Trophoblast cell (in vitro differentiated cells and primary cell): Measurements from ENCODE around the gene CLTCL1.

Experiments
- DNase-seq, 2 donors: peaks; one replicate each; pipeline ENCODE4 v3.0.0-alpha.2; 2016
- H2AFZ ChIP-seq: 2 replicates; pipeline ENCODE4 v1.6.1; 2013; ENCODE audit warnings: low read length, moderate library complexity, mild to moderate bottlenecking; ENCODE audit not compliant: insufficient read depth, poor library complexity
- H2AK5ac ChIP-seq: 2 replicates; pipeline ENCODE4 v1.6.1; 2013; ENCODE audit warnings: mild to moderate bottlenecking, low read length
- H2BK120ac ChIP-seq: 2 replicates; pipeline ENCODE4 v1.6.1; 2013; ENCODE audit warnings: low read length, mild to moderate bottlenecking, moderate library complexity; ENCODE audit not compliant: insufficient read depth, poor library complexity
- H2BK12ac ChIP-seq: 2 replicates; pipeline ENCODE4 v1.6.1; 2013; ENCODE audit warnings: mild to moderate bottlenecking, low read length, moderate library complexity
- H2BK5ac ChIP-seq: 2 replicates; pipeline ENCODE4 v1.6.1; 2013; ENCODE audit warnings: low read length, low read depth, moderate library complexity, mild to moderate bottlenecking; ENCODE audit not compliant: poor library complexity
- H3K14ac ChIP-seq: 2 replicates; pipeline ENCODE4 v1.6.1; 2013; ENCODE audit warnings: mild to moderate bottlenecking, low read length
- H3K18ac ChIP-seq: 2 replicates; pipeline ENCODE4 v1.6.1; 2013; ENCODE audit warnings: mild to moderate bottlenecking, low read length
- H3K23ac ChIP-seq: 2 replicates; pipeline ENCODE4 v1.6.1; 2013; ENCODE audit warnings: low read length
- H3K27ac ChIP-seq: 2 replicates; pipeline ENCODE4 v1.5.1; 2013; ENCODE audit warnings: low read depth, mild to moderate bottlenecking, inconsistent platforms, low read length, moderate library complexity
- H3K27me3 ChIP-seq: 2 replicates; pipeline ENCODE4 v1.6.1; 2013; ENCODE audit warnings: inconsistent platforms, mild to moderate bottlenecking, low read length, moderate library complexity; ENCODE audit not compliant: insufficient read depth
- H3K36me3 ChIP-seq, 2 experiments: 1 replicate in 1 of 2; 2 replicates in 1 of 2; pipeline ENCODE4 v1.6.1; 2013; ENCODE audit warnings: low read length in 2 of 2, mild to moderate bottlenecking in 2 of 2, moderate library complexity in 1 of 2; ENCODE audit not compliant: insufficient read depth in 2 of 2, control insufficient read depth in 1 of 2
- H3K4ac ChIP-seq: 2 replicates; pipeline ENCODE4 v1.6.1; 2013; ENCODE audit warnings: low read depth, mild to moderate bottlenecking, low read length, moderate library complexity
- H3K4me1 ChIP-seq, 2 experiments: 1 replicate in 1 of 2; 2 replicates in 1 of 2; pipeline ENCODE4 v1.6.1; 2013; ENCODE audit warnings: low read length in 2 of 2, mild to moderate bottlenecking in 2 of 2, moderate library complexity in 1 of 2; ENCODE audit not compliant: insufficient read depth in 2 of 2, control insufficient read depth in 1 of 2
- H3K4me2 ChIP-seq: 2 replicates; pipeline ENCODE4 v1.6.1; 2013; ENCODE audit warnings: inconsistent platforms, mild to moderate bottlenecking, low read length, moderate library complexity
- H3K4me3 ChIP-seq: 2 replicates; pipeline ENCODE4 v1.5.1; 2013; ENCODE audit warnings: mild to moderate bottlenecking, low read depth, low read length, inconsistent platforms
- H3K79me1 ChIP-seq: one replicate; pipeline ENCODE4 v1.6.1; 2013; ENCODE audit warnings: low read length
- H3K79me2 ChIP-seq: 2 replicates; pipeline ENCODE4 v1.6.1; 2013; ENCODE audit warnings: low read length, mild to moderate bottlenecking; ENCODE audit not compliant: control insufficient read depth, insufficient read depth, poor library complexity
- H3K9ac ChIP-seq: 2 replicates; pipeline ENCODE4 v1.6.1; 2013; ENCODE audit warnings: mild to moderate bottlenecking, low read length
- H3K9me3 ChIP-seq: 2 replicates; pipeline ENCODE4 v1.6.1; 2013; ENCODE audit warnings: low read depth, mild to moderate bottlenecking, control low read depth, inconsistent platforms, low read length; ENCODE audit not compliant: insufficient read depth
- H4K12ac ChIP-seq: 2 replicates; pipeline ENCODE4 v1.6.1; 2013; ENCODE audit warnings: low read depth, mild to moderate bottlenecking, low read length, moderate library complexity
- H4K8ac ChIP-seq: 2 replicates; pipeline ENCODE4 v1.6.1; 2013; ENCODE audit warnings: low read depth, mild to moderate bottlenecking, low read length, moderate library complexity
- H4K91ac ChIP-seq: one replicate; pipeline ENCODE4 v1.6.1; 2013; ENCODE audit warnings: low read depth, mild to moderate bottlenecking, low read length, moderate library complexity
- WGBS: extraction: QIAGEN DNeasy Blood & Tissue Kit; methylation state at CpG from one replicate; pipeline ENCODE4 v1.1.7; 2013; ENCODE audit warnings: missing lambda C conversion rate; ENCODE audit not compliant: insufficient read length, insufficient coverage; ENCODE audit errors: extremely low coverage; 5-methylcytosine and 5-hydroxymethylcytosine counted together

Gene CLTCL1

GRCh38 chr22:19139974-19140373, 151.5 kb downstream of the CLTCL1 start:
- peaks cover 62 to 65% of the 10 kb centered on the region in 2 experiments for H3K36me3 ChIP-seq
- H3K18ac ChIP-seq = no peak overlapping the region
- H3K4ac ChIP-seq = no peak overlapping the region
- no peak overlapping the region for H3K4me2 ChIP-seq
- peaks cover 5% of the 10 kb centered on the region for H3K9me3 ChIP-seq
- no peak overlapping the region for H2BK12ac ChIP-seq
- H4K8ac ChIP-seq = no peak overlapping the region
- no peak overlapping the region for H3K27ac ChIP-seq
- no peak overlapping the region for H3K9ac ChIP-seq
- no peaks in the 10 kb centered on the region for H3K79me1 ChIP-seq
- no peak overlapping the region for H3K14ac ChIP-seq
- H3K4me3 ChIP-seq = no peak overlapping the region
- peaks cover 3 to 4% of the 10 kb centered on the region in 2 experiments for H3K4me1 ChIP-seq
- DNase-seq = no peak
- H2BK120ac ChIP-seq = no peak overlapping the region
- H2AFZ ChIP-seq = no peak overlapping the region
- H2AK5ac ChIP-seq = no peak overlapping the region
- no peak overlapping the region for H4K91ac ChIP-seq
- no peaks in the 10 kb centered on the region for H3K27me3 ChIP-seq
- WGBS = no CpG with 5 or more reads among the region's 5 CpGs
- H3K23ac ChIP-seq = no peak overlapping the region
- H2BK5ac ChIP-seq = no peak overlapping the region
- H4K12ac ChIP-seq = no peak overlapping the region
- peaks cover 2% of the 10 kb centered on the region for H3K79me2 ChIP-seq

DNA sequence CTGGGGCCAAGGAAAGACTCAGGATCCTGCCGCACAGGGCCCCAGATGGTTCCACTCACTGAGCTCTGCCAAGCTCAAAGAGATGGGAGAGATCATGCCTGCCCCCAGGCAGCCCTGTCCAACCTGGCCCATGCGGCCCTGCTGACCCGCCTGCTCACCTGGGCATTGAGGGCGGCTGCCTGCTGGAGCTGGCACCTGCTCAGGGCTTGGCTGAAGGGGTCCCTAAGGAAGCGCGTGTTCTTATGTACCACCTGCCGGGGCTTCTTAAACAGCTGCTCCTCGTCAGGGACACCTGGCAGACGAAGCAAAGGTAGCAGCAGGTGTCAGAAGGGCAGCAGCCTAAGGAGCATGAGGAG, 152.5 kb downstream of the CLTCL1 start:
- Histone ChIP-seq H3K27ac (no peak overlapping the region), H3K23ac (no peak overlapping the region), H3K36me3 (peaks cover 72 to 75% of the 10 kb centered on the region in 2 experiments), H2AFZ (no peak overlapping the region), H3K79me1 (no peaks in the 10 kb centered on the region), H3K4me2 (no peak overlapping the region), H3K4me1 (peaks cover 2 to 4% of the 10 kb centered on the region in 2 experiments), H4K91ac (no peak overlapping the region), H3K4me3 (no peak overlapping the region), H2BK12ac (no peak overlapping the region), H3K9ac (no peak overlapping the region), H4K8ac (no peak overlapping the region), H4K12ac (no peak overlapping the region), H2AK5ac (no peak overlapping the region), H2BK5ac (no peak overlapping the region), H3K79me2 (peaks cover 2% of the 10 kb centered on the region), H3K27me3 (no peaks in the 10 kb centered on the region), H3K9me3 (peaks cover 5% of the 10 kb centered on the region), H2BK120ac (no peak overlapping the region), H3K4ac (no peak overlapping the region), H3K14ac (no peak overlapping the region), H3K18ac (no peak overlapping the region)
- no CpG with 5 or more reads among the region's 9 CpGs for WGBS
- DNase-seq = no peak

DNA sequence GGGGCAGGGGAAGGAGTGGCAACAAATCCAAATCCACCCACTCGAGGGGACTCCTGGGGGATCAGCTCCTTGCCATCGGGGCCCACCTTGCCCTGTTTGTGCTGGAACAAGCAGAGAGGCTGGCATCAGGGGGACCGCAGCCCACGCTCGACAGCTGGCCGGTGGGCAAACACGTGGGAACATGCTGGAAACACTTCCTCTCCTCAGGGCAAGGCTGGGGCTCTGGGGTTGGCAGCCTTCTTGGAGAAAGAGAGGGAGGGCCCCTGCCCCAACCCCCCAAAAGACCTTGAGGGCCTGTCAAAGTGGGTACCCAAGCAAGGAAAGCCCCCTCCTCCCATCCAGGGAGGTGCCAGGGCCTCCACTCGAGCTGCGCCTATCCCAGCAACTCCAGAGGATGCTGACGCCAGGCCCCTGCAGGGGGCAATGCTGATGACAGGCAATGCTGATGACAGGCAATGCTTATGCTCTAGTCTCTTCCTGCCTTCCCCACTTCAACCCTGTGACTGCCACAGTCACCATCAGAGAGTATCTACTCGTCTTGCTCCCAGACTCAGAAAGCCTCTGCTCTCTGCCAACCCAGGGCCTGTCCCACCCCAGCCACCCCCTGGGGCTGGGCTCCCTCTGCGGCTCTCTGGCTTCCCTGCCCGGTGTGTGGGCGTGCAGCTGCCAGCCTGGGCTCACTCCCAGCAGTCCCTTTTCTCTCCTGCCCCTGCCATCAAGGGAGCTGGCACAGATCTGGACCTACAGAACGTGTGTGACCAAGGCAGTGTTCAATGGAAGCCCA, 153.1 kb downstream of the CLTCL1 start:
- no peaks in the 10 kb centered on the region for H3K79me1 ChIP-seq
- no peak overlapping the region for H3K9ac ChIP-seq
- no CpG with 5 or more reads among the region's 15 CpGs for WGBS
- H4K91ac ChIP-seq = no peak overlapping the region
- no peak overlapping the region for H3K18ac ChIP-seq
- H3K23ac ChIP-seq = no peak overlapping the region
- no peak overlapping the region for H4K12ac ChIP-seq
- H3K4me3 ChIP-seq = no peak overlapping the region
- H3K9me3 ChIP-seq = peaks cover 5% of the 10 kb centered on the region
- H2AFZ ChIP-seq = no peak overlapping the region
- H2BK12ac ChIP-seq = no peak overlapping the region
- no peak overlapping the region for H2BK5ac ChIP-seq
- no peak for DNase-seq
- H2AK5ac ChIP-seq = no peak overlapping the region
- H3K27me3 ChIP-seq = no peaks in the 10 kb centered on the region
- no peak overlapping the region for H3K4ac ChIP-seq
- H3K79me2 ChIP-seq = no peaks in the 10 kb centered on the region
- no peak overlapping the region for H3K4me2 ChIP-seq
- peaks cover 78 to 80% of the 10 kb centered on the region in 2 experiments for H3K36me3 ChIP-seq
- no peak overlapping the region for H4K8ac ChIP-seq
- H3K4me1 ChIP-seq = no peaks in the 10 kb centered on the region
- H3K27ac ChIP-seq = no peak overlapping the region
- H2BK120ac ChIP-seq = no peak overlapping the region
- no peak overlapping the region for H3K14ac ChIP-seq

- H2BK5ac ChIP-seq = no peak overlapping the region
- no peak overlapping the region for H4K12ac ChIP-seq
- H3K9me3 ChIP-seq = peaks cover 5% of the 10 kb centered on the region
- WGBS = no CpG with 5 or more reads among the region's 11 CpGs
- H3K4me2 ChIP-seq = no peak overlapping the region
- no peak overlapping the region for H2BK120ac ChIP-seq
- H3K9ac ChIP-seq = no peak overlapping the region
- no peak for DNase-seq
- H3K14ac ChIP-seq = no peak overlapping the region
- H2BK12ac ChIP-seq = no peak overlapping the region
- H3K18ac ChIP-seq = no peak overlapping the region
- no peak overlapping the region for H4K8ac ChIP-seq
- no peak overlapping the region for H3K4ac ChIP-seq
- H4K91ac ChIP-seq = no peak overlapping the region
- no peaks in the 10 kb centered on the region for H3K79me2 ChIP-seq
- no peak overlapping the region for H2AK5ac ChIP-seq
- no peak overlapping the region for H3K23ac ChIP-seq
- H3K27ac ChIP-seq = no peak overlapping the region
- H3K4me3 ChIP-seq = no peak overlapping the region
- H3K4me1 ChIP-seq = no peaks in the 10 kb centered on the region
- no peaks in the 10 kb centered on the region for H3K27me3 ChIP-seq
- no peak overlapping the region for H2AFZ ChIP-seq
- no peaks in the 10 kb centered on the region for H3K79me1 ChIP-seq
- peaks cover 80 to 84% of the 10 kb centered on the region in 2 experiments for H3K36me3 ChIP-seq
Observed at GRCh38 chr22:19137384-19138216, 153.9 kb downstream of the CLTCL1 start.
